HEK293 (cell line): Measurements from ENCODE around the gene SULT1A3.

ENCODE experiments used
- MYNN ChIP-seq: fragments of 450-650 bp; formaldehyde crosslinking; IDR thresholded peaks from 2 replicates; pipeline ENCODE4 v1.5.1; 2016; ENCODE audit warnings: missing biosample characterization, missing genetic modification characterization, borderline replicate concordance
- PATZ1 ChIP-seq: fragments of 450-650 bp; formaldehyde crosslinking; IDR thresholded peaks from 2 replicates; pipeline ENCODE4 v1.5.1; 2016; ENCODE audit warnings: missing biosample characterization, missing genetic modification characterization
- PRDM10 ChIP-seq: fragments of 450-650 bp; formaldehyde crosslinking; IDR thresholded peaks from 2 replicates; pipeline ENCODE4 v1.5.1; 2016; ENCODE audit warnings: missing biosample characterization, missing genetic modification characterization
- SALL2 ChIP-seq: fragments of 450-650 bp; formaldehyde crosslinking; IDR thresholded peaks from 2 replicates; pipeline ENCODE4 v1.5.0; 2017; ENCODE audit warnings: missing biosample characterization, mild to moderate bottlenecking, missing genetic modification characterization, borderline replicate concordance
- SCRT2 ChIP-seq: fragments of 450-650 bp; formaldehyde crosslinking; IDR thresholded peaks from 2 replicates; pipeline ENCODE4 v1.5.1; 2016; ENCODE audit warnings: missing biosample characterization, missing genetic modification characterization
- ZBTB20 ChIP-seq: fragments of 450-650 bp; formaldehyde crosslinking; IDR thresholded peaks from 2 replicates; pipeline ENCODE4 v1.5.1; 2016; ENCODE audit warnings: missing biosample characterization, missing genetic modification characterization
- ZBTB21 ChIP-seq: fragments of 450-650 bp; formaldehyde crosslinking; IDR thresholded peaks from 2 replicates; pipeline ENCODE4 v1.5.1; 2017; ENCODE audit warnings: missing biosample characterization, missing genetic modification characterization
- ZFP41 ChIP-seq: fragments of 450-650 bp; formaldehyde crosslinking; IDR thresholded peaks from 2 replicates; pipeline ENCODE4 v1.5.1; 2016; ENCODE audit warnings: missing biosample characterization, missing genetic modification characterization, borderline replicate concordance
- ZFP69B ChIP-seq: fragments of 450-650 bp; formaldehyde crosslinking; IDR thresholded peaks from 2 replicates; pipeline ENCODE4 v1.5.1; 2016; ENCODE audit warnings: missing biosample characterization, missing genetic modification characterization
- ZNF16 ChIP-seq: fragments of 450-650 bp; formaldehyde crosslinking; IDR thresholded peaks from 2 replicates; pipeline ENCODE4 v1.5.1; 2016; ENCODE audit warnings: low read depth, missing biosample characterization, missing genetic modification characterization
- ZNF24 ChIP-seq: fragments of 450-650 bp; formaldehyde crosslinking; IDR thresholded peaks from 2 replicates; pipeline ENCODE4 v1.5.1; 2016; ENCODE audit warnings: missing biosample characterization, missing genetic modification characterization
- ZNF302 ChIP-seq: fragments of 450-650 bp; formaldehyde crosslinking; IDR thresholded peaks from 2 replicates; pipeline ENCODE4 v1.5.1; 2016; ENCODE audit warnings: missing biosample characterization, missing genetic modification characterization, low read depth
- ZNF433 ChIP-seq: fragments of 450-650 bp; formaldehyde crosslinking; IDR thresholded peaks from 2 replicates; pipeline ENCODE4 v1.5.1; 2016; ENCODE audit warnings: missing biosample characterization, missing genetic modification characterization, low read depth
- ZNF521 ChIP-seq: fragments of 450-650 bp; formaldehyde crosslinking; IDR thresholded peaks from 2 replicates; pipeline ENCODE4 v1.5.1; 2017; ENCODE audit warnings: missing biosample characterization, mild to moderate bottlenecking, missing genetic modification characterization
- ZNF548 ChIP-seq: fragments of 450-650 bp; formaldehyde crosslinking; IDR thresholded peaks from 2 replicates; pipeline ENCODE4 v1.5.1; 2016; ENCODE audit warnings: missing biosample characterization, missing genetic modification characterization
- ZNF626 ChIP-seq: fragments of 450-650 bp; sonication (Bioruptor Pico); formaldehyde crosslinking; IDR thresholded peaks from 2 replicates; pipeline ENCODE4 v1.5.1; 2018; ENCODE audit warnings: missing biosample characterization, missing genetic modification characterization, inconsistent platforms
- ZNF658 ChIP-seq: fragments of 450-650 bp; formaldehyde crosslinking; IDR thresholded peaks from 2 replicates; pipeline ENCODE4; 2016; ENCODE audit warnings: missing biosample characterization, missing genetic modification characterization
- ZNF830 ChIP-seq: fragments of 450-650 bp; IDR thresholded peaks from 2 replicates; pipeline ENCODE4 v1.5.0; 2018; ENCODE audit warnings: missing biosample characterization, missing genetic modification characterization, low read depth, mild to moderate bottlenecking, moderate library complexity
- TF ChIP-seq, protein P1 (sequence below): fragments of 450-650 bp; formaldehyde crosslinking; IDR thresholded peaks from 2 replicates; pipeline ENCODE4 v1.5.1; 2016; ENCODE audit warnings: missing biosample characterization, missing genetic modification characterization, borderline replicate concordance
- TF ChIP-seq, protein P2 (sequence below): fragments of 450-650 bp; formaldehyde crosslinking; IDR thresholded peaks from 2 replicates; pipeline ENCODE4 v1.5.0; 2017; ENCODE audit warnings: missing biosample characterization, missing genetic modification characterization, borderline replicate concordance
- TF ChIP-seq, protein P3 (sequence below): fragments of 450-650 bp; formaldehyde crosslinking; conservative IDR thresholded peaks from 2 replicates; pipeline ENCODE4 v1.5.1; 2016; ENCODE audit warnings: low read depth, missing biosample characterization, missing genetic modification characterization
- TF ChIP-seq, protein P4 (sequence below): fragments of 450-650 bp; formaldehyde crosslinking; IDR thresholded peaks from 2 replicates; pipeline ENCODE4 v1.5.1; 2016; ENCODE audit warnings: missing biosample characterization, missing genetic modification characterization

The SULT1A3 gene

DNA sequence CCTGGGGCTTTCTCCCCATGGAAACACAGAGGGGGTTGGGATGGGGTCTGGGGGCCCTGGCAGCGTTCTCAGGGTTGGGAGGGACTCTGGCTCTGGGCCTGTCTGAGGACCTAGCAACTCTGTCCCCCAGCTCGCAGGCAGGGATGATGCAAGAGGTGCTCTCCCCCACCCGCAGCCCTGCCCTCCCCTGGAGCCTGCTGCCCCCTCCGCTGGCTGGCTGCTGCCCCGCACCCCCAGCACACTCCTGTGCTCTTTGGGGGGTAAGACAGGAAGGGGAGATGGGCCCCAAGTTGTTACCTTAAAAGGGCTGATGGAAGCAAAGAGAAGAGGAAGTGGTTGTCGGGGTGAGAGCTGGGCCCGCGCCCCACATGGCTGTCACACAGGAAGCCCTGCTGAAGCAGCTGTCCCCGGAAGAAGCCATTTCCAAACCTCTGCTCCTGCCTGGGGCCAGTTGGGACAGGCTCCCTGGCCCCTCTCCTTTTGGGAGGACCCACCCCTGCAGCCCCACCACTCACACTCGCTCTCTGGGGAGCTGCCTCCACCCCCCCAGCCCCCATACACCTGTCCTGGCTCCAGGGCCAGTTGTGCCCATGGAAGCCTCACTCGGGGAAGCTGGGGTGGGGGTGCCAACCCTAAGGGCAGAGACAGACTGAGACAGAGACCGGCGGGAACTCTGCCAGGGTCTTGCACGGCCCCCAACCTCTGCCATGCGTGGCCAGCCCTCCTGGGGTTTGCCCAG lies 13.2 kb upstream of the SULT1A3 start (continued):
- peak; percentile 38 for TF ChIP-seq PRDM10
- no peak for TF ChIP-seq ZNF433 (tag by site-specific recombination)
- TF ChIP-seq, protein P1, sequence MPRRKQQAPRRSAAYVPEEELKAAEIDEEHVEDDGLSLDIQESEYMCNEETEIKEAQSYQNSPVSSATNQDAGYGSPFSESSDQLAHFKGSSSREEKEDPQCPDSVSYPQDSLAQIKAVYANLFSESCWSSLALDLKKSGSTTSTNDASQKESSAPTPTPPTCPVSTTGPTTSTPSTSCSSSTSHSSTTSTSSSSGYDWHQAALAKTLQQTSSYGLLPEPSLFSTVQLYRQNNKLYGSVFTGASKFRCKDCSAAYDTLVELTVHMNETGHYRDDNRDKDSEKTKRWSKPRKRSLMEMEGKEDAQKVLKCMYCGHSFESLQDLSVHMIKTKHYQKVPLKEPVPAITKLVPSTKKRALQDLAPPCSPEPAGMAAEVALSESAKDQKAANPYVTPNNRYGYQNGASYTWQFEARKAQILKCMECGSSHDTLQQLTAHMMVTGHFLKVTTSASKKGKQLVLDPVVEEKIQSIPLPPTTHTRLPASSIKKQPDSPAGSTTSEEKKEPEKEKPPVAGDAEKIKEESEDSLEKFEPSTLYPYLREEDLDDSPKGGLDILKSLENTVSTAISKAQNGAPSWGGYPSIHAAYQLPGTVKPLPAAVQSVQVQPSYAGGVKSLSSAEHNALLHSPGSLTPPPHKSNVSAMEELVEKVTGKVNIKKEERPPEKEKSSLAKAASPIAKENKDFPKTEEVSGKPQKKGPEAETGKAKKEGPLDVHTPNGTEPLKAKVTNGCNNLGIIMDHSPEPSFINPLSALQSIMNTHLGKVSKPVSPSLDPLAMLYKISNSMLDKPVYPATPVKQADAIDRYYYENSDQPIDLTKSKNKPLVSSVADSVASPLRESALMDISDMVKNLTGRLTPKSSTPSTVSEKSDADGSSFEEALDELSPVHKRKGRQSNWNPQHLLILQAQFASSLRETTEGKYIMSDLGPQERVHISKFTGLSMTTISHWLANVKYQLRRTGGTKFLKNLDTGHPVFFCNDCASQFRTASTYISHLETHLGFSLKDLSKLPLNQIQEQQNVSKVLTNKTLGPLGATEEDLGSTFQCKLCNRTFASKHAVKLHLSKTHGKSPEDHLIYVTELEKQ (tag by site-specific recombination) = no peak
- no peak for TF ChIP-seq ZNF830
- TF ChIP-seq ZNF24 (tag by site-specific recombination) = 0 out of 2 replicates have a peak, but pooled peaks have one; percentile 22
- TF ChIP-seq ZFP41 = no peak
- TF ChIP-seq ZBTB21 (tag by site-specific recombination) = no peak
- TF ChIP-seq SALL2 (tag by site-specific recombination) = no peak
- TF ChIP-seq, protein P2, sequence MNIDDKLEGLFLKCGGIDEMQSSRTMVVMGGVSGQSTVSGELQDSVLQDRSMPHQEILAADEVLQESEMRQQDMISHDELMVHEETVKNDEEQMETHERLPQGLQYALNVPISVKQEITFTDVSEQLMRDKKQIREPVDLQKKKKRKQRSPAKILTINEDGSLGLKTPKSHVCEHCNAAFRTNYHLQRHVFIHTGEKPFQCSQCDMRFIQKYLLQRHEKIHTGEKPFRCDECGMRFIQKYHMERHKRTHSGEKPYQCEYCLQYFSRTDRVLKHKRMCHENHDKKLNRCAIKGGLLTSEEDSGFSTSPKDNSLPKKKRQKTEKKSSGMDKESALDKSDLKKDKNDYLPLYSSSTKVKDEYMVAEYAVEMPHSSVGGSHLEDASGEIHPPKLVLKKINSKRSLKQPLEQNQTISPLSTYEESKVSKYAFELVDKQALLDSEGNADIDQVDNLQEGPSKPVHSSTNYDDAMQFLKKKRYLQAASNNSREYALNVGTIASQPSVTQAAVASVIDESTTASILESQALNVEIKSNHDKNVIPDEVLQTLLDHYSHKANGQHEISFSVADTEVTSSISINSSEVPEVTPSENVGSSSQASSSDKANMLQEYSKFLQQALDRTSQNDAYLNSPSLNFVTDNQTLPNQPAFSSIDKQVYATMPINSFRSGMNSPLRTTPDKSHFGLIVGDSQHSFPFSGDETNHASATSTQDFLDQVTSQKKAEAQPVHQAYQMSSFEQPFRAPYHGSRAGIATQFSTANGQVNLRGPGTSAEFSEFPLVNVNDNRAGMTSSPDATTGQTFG = no peak
- no peak for TF ChIP-seq ZNF548 (tag by site-specific recombination)
- TF ChIP-seq, protein P3, sequence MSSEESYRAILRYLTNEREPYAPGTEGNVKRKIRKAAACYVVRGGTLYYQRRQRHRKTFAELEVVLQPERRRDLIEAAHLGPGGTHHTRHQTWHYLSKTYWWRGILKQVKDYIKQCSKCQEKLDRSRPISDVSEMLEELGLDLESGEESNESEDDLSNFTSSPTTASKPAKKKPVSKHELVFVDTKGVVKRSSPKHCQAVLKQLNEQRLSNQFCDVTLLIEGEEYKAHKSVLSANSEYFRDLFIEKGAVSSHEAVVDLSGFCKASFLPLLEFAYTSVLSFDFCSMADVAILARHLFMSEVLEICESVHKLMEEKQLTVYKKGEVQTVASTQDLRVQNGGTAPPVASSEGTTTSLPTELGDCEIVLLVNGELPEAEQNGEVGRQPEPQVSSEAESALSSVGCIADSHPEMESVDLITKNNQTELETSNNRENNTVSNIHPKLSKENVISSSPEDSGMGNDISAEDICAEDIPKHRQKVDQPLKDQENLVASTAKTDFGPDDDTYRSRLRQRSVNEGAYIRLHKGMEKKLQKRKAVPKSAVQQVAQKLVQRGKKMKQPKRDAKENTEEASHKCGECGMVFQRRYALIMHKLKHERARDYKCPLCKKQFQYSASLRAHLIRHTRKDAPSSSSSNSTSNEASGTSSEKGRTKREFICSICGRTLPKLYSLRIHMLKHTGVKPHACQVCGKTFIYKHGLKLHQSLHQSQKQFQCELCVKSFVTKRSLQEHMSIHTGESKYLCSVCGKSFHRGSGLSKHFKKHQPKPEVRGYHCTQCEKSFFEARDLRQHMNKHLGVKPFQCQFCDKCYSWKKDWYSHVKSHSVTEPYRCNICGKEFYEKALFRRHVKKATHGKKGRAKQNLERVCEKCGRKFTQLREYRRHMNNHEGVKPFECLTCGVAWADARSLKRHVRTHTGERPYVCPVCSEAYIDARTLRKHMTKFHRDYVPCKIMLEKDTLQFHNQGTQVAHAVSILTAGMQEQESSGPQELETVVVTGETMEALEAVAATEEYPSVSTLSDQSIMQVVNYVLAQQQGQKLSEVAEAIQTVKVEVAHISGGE = no peak
- no peak for TF ChIP-seq SCRT2 (tag by site-specific recombination)
- TF ChIP-seq ZBTB20 = no peak
- TF ChIP-seq PATZ1 (tag by site-specific recombination) = peak; percentile 22; the same call in 1 of the 2 replicates
- no peak for TF ChIP-seq ZNF626 (tag by site-specific recombination)
- TF ChIP-seq ZNF658 = no peak
- no peak for TF ChIP-seq ZNF521
- peak; percentile 86 for TF ChIP-seq ZFP69B (tag by site-specific recombination)
- no peak for TF ChIP-seq ZNF16 (tag by site-specific recombination)
- TF ChIP-seq ZNF302 (tag by site-specific recombination) = no peak
- no peak for TF ChIP-seq MYNN (tag by site-specific recombination)
- TF ChIP-seq, protein P4, sequence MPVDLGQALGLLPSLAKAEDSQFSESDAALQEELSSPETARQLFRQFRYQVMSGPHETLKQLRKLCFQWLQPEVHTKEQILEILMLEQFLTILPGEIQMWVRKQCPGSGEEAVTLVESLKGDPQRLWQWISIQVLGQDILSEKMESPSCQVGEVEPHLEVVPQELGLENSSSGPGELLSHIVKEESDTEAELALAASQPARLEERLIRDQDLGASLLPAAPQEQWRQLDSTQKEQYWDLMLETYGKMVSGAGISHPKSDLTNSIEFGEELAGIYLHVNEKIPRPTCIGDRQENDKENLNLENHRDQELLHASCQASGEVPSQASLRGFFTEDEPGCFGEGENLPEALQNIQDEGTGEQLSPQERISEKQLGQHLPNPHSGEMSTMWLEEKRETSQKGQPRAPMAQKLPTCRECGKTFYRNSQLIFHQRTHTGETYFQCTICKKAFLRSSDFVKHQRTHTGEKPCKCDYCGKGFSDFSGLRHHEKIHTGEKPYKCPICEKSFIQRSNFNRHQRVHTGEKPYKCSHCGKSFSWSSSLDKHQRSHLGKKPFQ = no peak
